ENCODE results near the gene OR5H14.

The OR5H14 gene

DNA sequence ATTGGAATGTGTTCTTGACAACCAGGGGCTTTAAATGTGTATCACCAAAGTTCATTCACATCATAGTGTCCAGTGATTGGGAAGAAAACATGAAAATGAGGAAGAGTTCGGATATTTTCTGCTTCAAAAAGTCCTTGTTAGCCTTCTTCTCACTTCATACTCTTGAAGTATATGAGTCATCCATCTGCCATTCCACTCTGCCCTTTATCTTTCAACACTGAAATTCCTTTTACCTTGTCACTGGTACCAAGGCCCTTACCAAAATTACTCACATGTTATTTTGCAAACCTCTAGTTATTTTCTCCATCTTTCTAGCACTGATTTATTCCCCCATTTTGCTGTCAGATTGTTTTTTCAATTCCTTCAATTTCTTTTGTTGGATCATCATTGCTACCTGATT is 51.7 kb downstream of the OR5H14 start:
- DNase-seq (ENCODE audit: low spot score) = no peak
